ENCODE data around the gene PAFAH1B1. TPM values are rescaled to one million over a fixed set of nuclear protein-coding genes. Genes with fewer than 3 reads are reported as not detected.

The PAFAH1B1 gene
- total and polyA plus RNA-seq, 12 donors = 42.4 to 166 (median 96.3) TPM

DNA sequence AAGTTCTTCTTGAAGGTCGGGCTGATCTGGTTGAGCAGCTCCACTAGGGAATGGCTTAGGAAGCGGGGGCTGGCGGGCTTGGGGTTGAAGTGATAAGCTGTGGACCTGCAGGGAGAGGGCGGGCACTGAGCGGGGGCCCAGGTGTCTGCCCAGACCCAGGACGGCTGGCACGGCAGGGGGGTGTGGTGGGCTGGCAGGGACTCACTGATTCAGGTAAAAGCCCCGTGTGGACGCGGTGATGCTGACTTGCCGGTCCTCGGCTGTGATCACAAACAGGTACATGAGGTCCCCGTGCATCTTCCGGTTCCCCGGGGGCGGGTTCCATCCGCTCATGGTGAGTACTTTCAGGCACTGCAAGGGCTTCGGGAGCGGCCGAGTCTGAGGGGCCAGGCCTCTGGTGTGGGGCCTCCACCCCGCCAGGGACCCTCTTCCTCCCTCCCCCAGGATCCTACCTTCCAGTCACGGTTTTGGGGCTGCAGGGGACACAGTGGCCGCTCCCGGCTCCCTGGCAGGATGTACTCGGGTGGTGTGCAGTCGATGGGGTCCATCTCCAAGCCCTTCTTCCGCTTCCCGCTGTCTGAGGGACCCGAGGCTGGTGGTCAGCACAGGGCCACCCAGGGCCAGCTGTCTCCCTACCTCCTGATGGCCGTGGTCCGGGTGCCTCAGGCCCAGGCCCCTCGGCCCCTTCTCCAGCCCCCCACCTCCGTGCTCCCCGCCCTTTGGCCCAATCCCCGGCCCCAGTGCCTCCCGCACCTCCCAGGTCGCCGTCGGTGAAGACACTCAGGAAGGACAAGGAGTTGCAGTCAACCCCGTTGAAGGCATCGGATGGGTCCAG, 107.9 kb downstream of the PAFAH1B1 start:
- WGBS, 4 donors = 91 to 93% (median 92%) methylated on average over 15 to 41 of the region's 41 CpGs
- intact Hi-C loops (cut with DNase I) = no loop called here
- TF ChIP-seq POLR2A (IDR thresholded peaks at IDR 0.05) = no peak
- TF ChIP-seq, protein P1, sequence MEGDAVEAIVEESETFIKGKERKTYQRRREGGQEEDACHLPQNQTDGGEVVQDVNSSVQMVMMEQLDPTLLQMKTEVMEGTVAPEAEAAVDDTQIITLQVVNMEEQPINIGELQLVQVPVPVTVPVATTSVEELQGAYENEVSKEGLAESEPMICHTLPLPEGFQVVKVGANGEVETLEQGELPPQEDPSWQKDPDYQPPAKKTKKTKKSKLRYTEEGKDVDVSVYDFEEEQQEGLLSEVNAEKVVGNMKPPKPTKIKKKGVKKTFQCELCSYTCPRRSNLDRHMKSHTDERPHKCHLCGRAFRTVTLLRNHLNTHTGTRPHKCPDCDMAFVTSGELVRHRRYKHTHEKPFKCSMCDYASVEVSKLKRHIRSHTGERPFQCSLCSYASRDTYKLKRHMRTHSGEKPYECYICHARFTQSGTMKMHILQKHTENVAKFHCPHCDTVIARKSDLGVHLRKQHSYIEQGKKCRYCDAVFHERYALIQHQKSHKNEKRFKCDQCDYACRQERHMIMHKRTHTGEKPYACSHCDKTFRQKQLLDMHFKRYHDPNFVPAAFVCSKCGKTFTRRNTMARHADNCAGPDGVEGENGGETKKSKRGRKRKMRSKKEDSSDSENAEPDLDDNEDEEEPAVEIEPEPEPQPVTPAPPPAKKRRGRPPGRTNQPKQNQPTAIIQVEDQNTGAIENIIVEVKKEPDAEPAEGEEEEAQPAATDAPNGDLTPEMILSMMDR (IDR thresholded peaks at IDR 0.05) = no peak

DNA sequence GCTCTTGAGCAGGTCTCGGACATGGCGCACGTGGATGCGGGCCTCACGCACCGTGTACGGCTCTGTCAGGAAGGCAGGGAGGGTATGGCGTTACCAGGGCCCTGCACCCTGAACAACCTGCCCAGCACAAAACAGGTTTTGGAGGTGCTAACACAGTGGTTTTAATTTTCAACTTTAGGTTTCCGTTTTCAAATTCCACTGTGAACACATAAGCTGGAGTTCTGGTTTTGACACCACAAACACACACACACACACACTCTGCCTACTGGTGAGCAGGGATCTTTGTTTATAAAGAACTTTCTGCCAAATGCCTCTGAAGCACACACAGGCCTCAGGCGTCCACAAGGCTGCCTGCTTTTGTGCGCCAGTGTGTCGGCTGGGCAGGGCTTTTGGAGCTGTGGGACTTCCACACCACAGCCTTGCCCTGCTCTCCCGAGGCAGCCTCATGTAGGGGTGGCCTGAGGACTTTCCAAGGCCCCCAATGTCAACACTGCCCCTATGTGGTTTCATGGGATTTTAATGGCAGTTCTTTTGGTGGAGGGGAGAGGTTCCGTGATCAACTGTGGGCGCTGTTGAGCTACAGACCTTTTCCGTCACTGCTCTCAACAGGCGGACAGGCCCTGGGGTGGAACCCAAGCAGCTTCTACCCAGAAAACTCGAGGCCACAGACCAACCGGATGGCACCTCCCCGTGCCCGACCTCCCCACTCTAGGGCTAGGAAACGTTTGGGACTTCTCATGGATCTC, 108.7 kb downstream of the PAFAH1B1 start:
- WGBS, 4 donors = 88 to 92% (median 90%) methylated on average over 17 to 22 of the region's 22 CpGs
- intact Hi-C loops (cut with DNase I) = no loop called here
- H3K9me3 ChIP-seq (replicated peaks in 1 of 3) = no peaks in the 10 kb centered on the region
- peak in 4 of 7 donors; percentile 0 to 26 (median 14) for DNase-seq
- peaks cover 0 to 67% of the 10 kb centered on the region in 2 donors for H3K36me3 ChIP-seq (replicated peaks in 1 of 2)
- H3K4me1 ChIP-seq (replicated peaks in 1 of 2) = peaks cover 29 to 35% of the 10 kb centered on the region in 2 donors
- no peak for TF ChIP-seq POLR2A (IDR thresholded peaks at IDR 0.05)
- TF ChIP-seq, protein P1 (IDR thresholded peaks at IDR 0.05) = no peak
- H3K4me3 ChIP-seq = no peak overlapping the region
- no peak overlapping the region for H3K27ac ChIP-seq
- no peaks in the 10 kb centered on the region for H3K27me3 ChIP-seq

More for the DNA sequence above, 107.9 kb downstream of the PAFAH1B1 start:
- Histone ChIP-seq H3K9me3 (replicated peaks in 1 of 3) (no peaks in the 10 kb centered on the region), H3K4me3 (no peak overlapping the region), H3K27me3 (no peaks in the 10 kb centered on the region), H3K4me1 (replicated peaks in 1 of 2) (peaks cover 27% of the 10 kb centered on the region in 2 donors), H3K36me3 (replicated peaks in 1 of 2) (peaks cover 0 to 74% of the 10 kb centered on the region in 2 donors), H3K27ac (no peak overlapping the region)
- peak; percentile 5 to 57 (median 20) for DNase-seq

DNA sequence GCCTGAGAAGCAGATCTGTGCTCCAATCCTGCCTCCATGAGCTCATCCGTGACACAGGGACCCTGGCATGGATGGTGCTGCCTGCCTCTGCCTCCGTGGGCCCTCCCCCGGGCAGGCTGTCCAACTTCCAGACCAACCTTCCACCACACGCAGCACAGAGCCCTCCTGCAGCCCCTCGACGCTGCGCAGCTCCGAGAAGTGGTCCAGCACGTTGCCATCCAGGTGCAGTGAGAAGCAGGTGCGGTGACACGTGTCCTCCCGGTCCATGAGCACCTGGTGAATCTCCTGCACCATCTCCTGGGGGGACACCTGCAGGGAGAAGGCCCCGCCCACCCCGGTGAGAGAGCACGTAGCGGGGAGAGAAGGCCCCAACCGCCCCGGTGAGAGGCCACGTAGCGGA, 109.7 kb downstream of the PAFAH1B1 start:
- intact Hi-C loops (cut with DNase I) = no loop called here
- H3K36me3 ChIP-seq (replicated peaks in 1 of 2) = peaks cover 0 to 57% of the 10 kb centered on the region in 2 donors

More for the DNA sequence above, 109.7 kb downstream of the PAFAH1B1 start:
- Histone ChIP-seq H3K4me1 (replicated peaks in 1 of 2) (peaks cover 39 to 45% of the 10 kb centered on the region in 2 donors), H3K9me3 (replicated peaks in 1 of 3) (no peaks in the 10 kb centered on the region), H3K27me3 (no peaks in the 10 kb centered on the region), H3K27ac (peak overlapping the region in 1 of 5 donors; percentile 96), H3K4me3 (no peak overlapping the region)
- no peak for TF ChIP-seq POLR2A (IDR thresholded peaks at IDR 0.05)
- TF ChIP-seq, protein P1 (IDR thresholded peaks at IDR 0.05) = no peak
- peak in 6 of 7 donors; percentile 3 to 49 (median 28) for DNase-seq
- WGBS, 4 donors = 91 to 100% (median 93%) methylated on average over 1 to 20 of the region's 20 CpGs

Data from adrenal gland (tissue), 12 donors.